HFFc6 (cell line): ENCODE results near the gene SRPX. TPM values are rescaled to one million over a fixed set of nuclear protein-coding genes. Genes with fewer than 3 reads are reported as not detected.
A peak's percentile ranks its signal among the peaks of the same experiment; 100 is the strongest.

Experiments
- DNase-seq: peaks from one replicate; pipeline ENCODE4 v3.0.0-alpha.2; 2018
- H3K27ac Mint-ChIP-seq: 2 replicates; pipeline ENCODE4 v1.8.0; 2020; ENCODE audit warnings: mild to moderate bottlenecking, mixed read lengths
- H3K27me3 Mint-ChIP-seq: 2 replicates; pipeline ENCODE4 v1.8.0; 2021; ENCODE audit warnings: mild to moderate bottlenecking, moderate library complexity, mixed read lengths; ENCODE audit not compliant: insufficient read depth
- H3K36me3 Mint-ChIP-seq: 2 replicates; pipeline ENCODE4 v1.8.0; 2021; ENCODE audit warnings: low read depth, mixed read lengths
- H3K4me1 Mint-ChIP-seq: 2 replicates; pipeline ENCODE4 v1.8.0; 2020; ENCODE audit warnings: low read depth, mixed read lengths
- H3K4me3 Mint-ChIP-seq: 2 replicates; pipeline ENCODE4 v1.8.0; 2020; ENCODE audit warnings: mild to moderate bottlenecking, moderate library complexity, mixed read lengths
- H3K9me3 Mint-ChIP-seq: 2 replicates; pipeline ENCODE4 v1.8.0; 2020; ENCODE audit warnings: mild to moderate bottlenecking, mixed read lengths
- CTCF ChIP-seq: fragments of 200-600 bp; sonication (generic); IDR thresholded peaks from 2 replicates; pipeline ENCODE4 v1.5.0; 2021; ENCODE audit warnings: antibody characterized with exemption, mild to moderate bottlenecking
- total RNA-seq, 6 experiments: library from RNA; stranded (reverse); fragmentation: NEBNext Ultra II Directional; extraction: Animal tissue kit (Norgen Biotek cat#: 25700); gene quantifications; 2 replicates in 1 of 6; 3 replicates in 5 of 6; pipeline ENCODE4 v1.2.3, GENCODE V29; 2021

SRPX gene
- total RNA-seq, 6 experiments from 2014 or later, result 10.6 to 47.2 (median 42.4) TPM

- H3K27ac Mint-ChIP-seq, result no peak overlapping the region
- no peak for TF ChIP-seq CTCF
- no peaks in the 10 kb centered on the region for H3K4me1 Mint-ChIP-seq
- no peak for DNase-seq
- no peaks in the 10 kb centered on the region for H3K9me3 Mint-ChIP-seq
- H3K27me3 Mint-ChIP-seq, result peaks cover 14% of the 10 kb centered on the region
- no peak overlapping the region for H3K4me3 Mint-ChIP-seq
- no peaks in the 10 kb centered on the region for H3K36me3 Mint-ChIP-seq
These were observed 29.3 kb upstream of the SRPX start for GRCh38 chrX:38249965-38250364.

- peaks cover 14% of the 10 kb centered on the region for H3K27me3 Mint-ChIP-seq
- DNase-seq, result no peak
- TF ChIP-seq CTCF, result no peak
- no peaks in the 10 kb centered on the region for H3K4me1 Mint-ChIP-seq
- H3K4me3 Mint-ChIP-seq, result no peak overlapping the region
- no peaks in the 10 kb centered on the region for H3K9me3 Mint-ChIP-seq
- no peak overlapping the region for H3K27ac Mint-ChIP-seq
- H3K36me3 Mint-ChIP-seq, result no peaks in the 10 kb centered on the region
These were observed 26.4 kb upstream of the SRPX start for GRCh38 chrX:38247051-38247450.

DNA sequence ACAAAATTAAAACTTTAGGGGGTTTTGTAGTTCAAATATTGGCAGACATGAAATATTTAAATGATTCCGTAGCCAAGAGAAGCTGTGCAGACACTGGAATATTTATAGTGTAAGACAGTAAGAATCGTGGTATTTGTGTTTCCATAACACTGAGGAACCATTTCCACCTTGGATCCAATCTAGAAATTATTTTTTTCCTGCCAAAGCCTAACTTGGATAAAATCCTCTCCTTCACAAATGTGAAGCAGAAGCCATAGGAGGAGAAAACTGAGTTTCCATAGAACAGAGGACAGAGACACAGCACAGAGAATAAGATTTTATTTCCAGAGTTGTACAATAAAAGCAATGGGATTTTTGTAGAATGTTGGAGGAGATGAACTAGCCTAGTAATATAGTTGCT is 19.9 kb upstream of the SRPX start:
- TF ChIP-seq CTCF, result no peak
- H3K27ac Mint-ChIP-seq, result no peak overlapping the region
- H3K36me3 Mint-ChIP-seq, result no peaks in the 10 kb centered on the region
- H3K4me1 Mint-ChIP-seq, result peaks cover 9% of the 10 kb centered on the region
- DNase-seq, result no peak
- H3K27me3 Mint-ChIP-seq, result no peaks in the 10 kb centered on the region; the same call in none of the 2 replicates
- no peak overlapping the region for H3K4me3 Mint-ChIP-seq
- no peaks in the 10 kb centered on the region for H3K9me3 Mint-ChIP-seq

DNA sequence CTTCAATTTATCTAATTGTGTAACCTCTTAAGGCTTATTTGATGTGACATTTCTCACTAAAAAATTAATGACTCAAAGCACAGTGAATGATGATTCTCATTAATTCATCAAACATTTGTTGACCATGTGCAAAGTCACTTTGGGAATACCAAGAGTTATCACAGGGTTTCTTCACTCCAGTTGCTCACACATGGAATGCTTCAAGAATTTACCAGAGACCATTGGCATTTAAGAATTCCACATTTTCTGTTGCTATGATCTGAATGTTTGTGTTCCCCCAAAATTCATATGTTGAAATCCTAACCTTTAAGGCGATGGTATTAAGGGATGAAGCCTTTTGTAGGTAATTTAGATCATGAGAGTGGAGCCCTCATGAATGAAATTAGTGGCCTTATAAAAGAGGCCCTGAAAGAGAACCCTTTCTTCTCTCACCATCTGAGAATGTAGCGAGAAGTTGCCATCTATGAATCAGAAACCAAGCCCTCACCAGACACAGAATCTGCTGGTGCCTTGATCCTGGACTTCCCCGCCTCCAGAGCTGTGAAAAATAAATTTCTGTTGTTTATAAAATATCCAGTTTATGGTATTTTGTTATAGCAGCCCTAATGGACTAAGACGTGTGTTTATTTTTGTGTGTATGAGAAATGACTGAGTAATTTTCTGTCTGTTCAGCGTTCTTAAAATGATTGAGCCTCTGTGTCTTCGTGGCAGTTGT is 16.4 kb upstream of the SRPX start:
- peaks cover 40% of the 10 kb centered on the region for H3K4me1 Mint-ChIP-seq
- no peaks in the 10 kb centered on the region; the same call in none of the 2 replicates for H3K27me3 Mint-ChIP-seq

GRCh38 chrX:38233891-38234667 is 13.4 kb upstream of the SRPX start:
- TF ChIP-seq CTCF, result no peak
- Mint-ChIP-seq H3K4me1 (peaks cover 46% of the 10 kb centered on the region), H3K36me3 (no peaks in the 10 kb centered on the region), H3K9me3 (no peaks in the 10 kb centered on the region), H3K4me3 (no peak overlapping the region; the same call in 1 of the 2 replicates), H3K27me3 (no peaks in the 10 kb centered on the region; the same call in none of the 2 replicates), H3K27ac (peak overlapping the region; percentile 86)
- DNase-seq, result peak; percentile 38

More for the DNA sequence above, 16.4 kb upstream of the SRPX start:
- DNase-seq, result peak; percentile 12
- Mint-ChIP-seq H3K4me3 (no peak overlapping the region), H3K9me3 (no peaks in the 10 kb centered on the region), H3K36me3 (no peaks in the 10 kb centered on the region), H3K27ac (peak overlapping the region; percentile 37)
- TF ChIP-seq CTCF, result no peak
